GM19351 (cell line): ENCODE results near the gene PPFIBP2.

Experiments used
- ATAC-seq: cut with Tn5 transposase; IDR thresholded peaks from one replicate; pipeline ENCODE4 v1.9.1; 2021; ENCODE audit warnings: mild to moderate bottlenecking, moderate library complexity; ENCODE audit not compliant: unreplicated experiment

PPFIBP2 gene

DNA sequence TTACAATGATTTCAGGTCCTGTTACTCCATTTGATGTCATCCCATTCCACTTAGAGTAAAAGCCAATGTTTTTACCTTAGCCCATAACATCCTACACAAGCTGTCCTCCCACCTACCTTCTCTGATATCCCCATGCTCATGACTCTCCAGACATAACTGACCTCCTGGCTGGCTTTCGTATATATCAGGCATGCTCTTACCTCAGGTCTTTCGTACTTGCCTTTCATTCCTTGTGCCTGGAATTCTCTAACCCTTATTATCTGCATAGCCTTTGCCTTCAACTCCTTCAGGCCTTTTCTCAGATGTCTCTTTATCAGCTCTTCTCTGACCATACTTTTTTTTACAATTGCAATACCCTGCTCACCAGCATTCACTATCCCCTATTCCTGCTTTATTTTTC is 169.8 kb downstream of the PPFIBP2 start:
- ATAC-seq, result no peak

DNA sequence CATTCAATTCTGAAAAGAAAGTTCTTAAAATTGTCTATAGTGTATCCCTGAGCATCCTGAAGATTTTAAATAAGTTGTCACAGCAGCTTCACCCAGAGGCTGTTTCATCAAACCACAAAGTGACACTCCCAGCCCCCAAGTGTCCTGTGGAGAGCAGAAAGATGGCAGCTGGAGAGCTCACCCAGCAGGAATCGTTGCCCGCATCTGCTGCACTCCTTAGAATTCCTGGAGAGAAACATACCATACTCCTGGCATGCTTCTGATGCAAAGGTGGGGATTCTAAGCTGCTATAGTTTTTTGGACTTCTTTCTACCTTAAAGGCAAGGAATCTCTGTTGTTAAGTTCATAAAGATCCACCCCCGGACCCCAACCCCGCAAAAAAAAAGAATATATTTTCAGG is 173.0 kb downstream of the PPFIBP2 start:
- ATAC-seq, result no peak

- no peak for ATAC-seq
Observed at GRCh38 chr11:7687386-7687785, 173.6 kb downstream of the PPFIBP2 start.

GRCh38 chr11:7688238-7688826 is 174.5 kb downstream of the PPFIBP2 start:
- ATAC-seq, result peak; percentile 78

- no peak for ATAC-seq
Observed at GRCh38 chr11:7689239-7689638, 175.4 kb downstream of the PPFIBP2 start.

GRCh38 chr11:7690648-7691047 is 176.8 kb downstream of the PPFIBP2 start:
- ATAC-seq, result peak; percentile 74

DNA sequence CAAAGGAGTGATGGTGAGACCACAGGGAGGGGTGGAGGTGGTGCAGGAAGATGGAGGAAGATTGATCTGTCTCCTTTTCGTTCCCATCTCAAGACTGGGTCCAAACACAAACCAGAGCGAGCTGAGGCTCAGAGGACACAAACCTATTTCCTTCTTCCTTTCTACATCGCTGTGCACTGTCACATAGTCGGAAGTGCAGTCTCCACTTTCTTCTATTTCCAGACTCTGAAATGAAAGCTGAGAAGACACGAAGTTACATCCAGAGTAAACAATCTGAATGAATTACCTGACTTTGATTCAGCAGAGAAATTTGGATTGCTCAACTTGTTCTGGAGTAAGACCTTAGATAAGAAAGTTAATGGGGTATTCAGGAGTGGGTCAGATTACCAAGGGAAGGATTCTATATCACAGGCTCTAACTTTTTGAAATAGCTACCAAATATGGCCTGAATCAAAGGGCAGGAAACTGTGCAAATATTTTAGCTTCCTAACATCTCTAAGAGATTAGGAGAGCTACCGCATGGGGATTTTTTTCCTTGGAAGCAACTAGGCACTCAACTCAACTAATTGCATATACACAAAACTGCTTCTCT is 178.1 kb downstream of the PPFIBP2 start:
- ATAC-seq, result no peak

GRCh38 chr11:7692426-7692825 is 178.6 kb downstream of the PPFIBP2 start:
- ATAC-seq, result no peak

GRCh38 chr11:7694235-7694634 is 180.4 kb downstream of the PPFIBP2 start:
- no peak for ATAC-seq

- no peak for ATAC-seq
Observed at GRCh38 chr11:7696424-7696823, 182.6 kb downstream of the PPFIBP2 start.
